A673 (cell line): ENCODE measurements around the gene MDN1. TPM values are rescaled to one million over a fixed set of nuclear protein-coding genes. Genes with fewer than 3 reads are reported as not detected.

ENCODE experiments used
- BruUV-seq: library from RNA; stranded (reverse); fragments of 400-500 nt; replicated peaks from 2 replicates; lab custom pipeline; 2021; lab: Mats Ljungman, UMichigan
- CTCF ChIA-PET: fragments of 300-600 bp; sonication (Branson Sonifier 250); formaldehyde crosslinking; loops from one replicate; lab custom pipeline; 2022; ENCODE audit warnings: antibody characterized with exemption; lab: Charles Lee
- POLR2A ChIA-PET: fragments of 300-600 bp; sonication (Branson Sonifier 250); formaldehyde crosslinking; loops from one replicate; lab custom pipeline; 2022; ENCODE audit warnings: antibody characterized with exemption; ENCODE audit not compliant: low non-redundant PET; lab: Charles Lee
- DNase-seq: peaks from one replicate; pipeline ENCODE4 v3.0.0-alpha.2; 2015; ENCODE audit warnings: low spot score
- H3K27ac ChIP-seq: fragments of 200-600 bp; sonication (generic); 2 replicates; pipeline ENCODE4 v1.5.1; 2016; ENCODE audit warnings: mixed run types, low read depth, mild to moderate bottlenecking, mixed read lengths, antibody characterized with exemption, low read length; ENCODE audit not compliant: poor library complexity, severe bottlenecking
- H3K27me3 ChIP-seq: fragments of 200-600 bp; sonication (generic); replicated peaks from 2 replicates; pipeline ENCODE4 v1.6.1; 2017; ENCODE audit warnings: mixed run types, low read depth, mild to moderate bottlenecking, mixed read lengths, antibody characterized with exemption, low read length; ENCODE audit not compliant: insufficient read depth, poor library complexity
- H3K36me3 ChIP-seq: fragments of 200-600 bp; sonication (generic); 2 replicates; pipeline ENCODE4 v1.6.1; 2016; ENCODE audit warnings: mixed run types, mild to moderate bottlenecking, mixed read lengths, antibody characterized with exemption, low read length; ENCODE audit not compliant: insufficient read depth, poor library complexity, severe bottlenecking
- H3K4me1 ChIP-seq: fragments of 200-600 bp; sonication (generic); 2 replicates; pipeline ENCODE4 v1.6.1; 2017; ENCODE audit warnings: mixed run types, mild to moderate bottlenecking, mixed read lengths, antibody characterized with exemption, low read length; ENCODE audit not compliant: insufficient read depth, poor library complexity, severe bottlenecking
- H3K4me3 ChIP-seq: fragments of 200-600 bp; sonication (generic); 2 replicates; pipeline ENCODE4 v1.5.1; 2016; ENCODE audit warnings: low read depth, mixed run types, mild to moderate bottlenecking, mixed read lengths, low read length; ENCODE audit not compliant: poor library complexity, severe bottlenecking
- H3K9me3 ChIP-seq: fragments of 200-600 bp; sonication (generic); 2 replicates; pipeline ENCODE4 v1.6.1; 2016; ENCODE audit warnings: mixed run types, low read depth, mild to moderate bottlenecking, mixed read lengths, antibody characterized with exemption, low read length; ENCODE audit not compliant: poor library complexity, severe bottlenecking
- CTCF ChIP-seq: fragments of 300-800, 200-600 bp; sonication (generic); conservative IDR thresholded peaks from 2 replicates; pipeline ENCODE4 v1.5.1; 2017; ENCODE audit warnings: low read depth, mild to moderate bottlenecking, antibody characterized with exemption, low read length, moderate library complexity, mixed read lengths
- EZH2 ChIP-seq: fragments of 200-600 bp; sonication (generic); IDR thresholded peaks from 2 replicates; pipeline ENCODE4 v1.6.1; 2017; ENCODE audit warnings: borderline replicate concordance, low read depth, mild to moderate bottlenecking, mixed read lengths, antibody characterized with exemption, low read length; ENCODE audit not compliant: poor library complexity, severe bottlenecking
- intact Hi-C: fragments of 100-400 bp; cut with micrococcal nuclease; formaldehyde crosslinking; loops from one replicate; pipeline ENCODE4 v1.10.0; 2022; ENCODE audit not compliant: unreplicated experiment
- total RNA-seq: library from RNA; stranded (reverse); gene quantifications from 2 replicates; pipeline ENCODE4 v1.2.3, GENCODE V29; 2021

MDN1 gene
- total RNA-seq, 1 experiment from 2014 or later: 64.4 TPM

- BruUV-seq: no TSS peak
- intact Hi-C loops: no loop called here
Measured at GRCh38 chr6:89781070-89782034, 38.2 kb downstream of the MDN1 start.

GRCh38 chr6:89777455-89777854, 42.1 kb downstream of the MDN1 start:
- POLR2A ChIA-PET: no interaction called here

More at GRCh38 chr6:89781070-89782034, 38.2 kb downstream of the MDN1 start:
- H3K9me3 ChIP-seq: peaks cover 4% of the 10 kb centered on the region
- ChIA-PET POLR2A (interaction anchor here (0.7 kb wide), 1 partner anchor 112 kb away, joined by 3 read pairs; no protein-coding TSS in a partner anchor), CTCF (no interaction called here)
- no peak for DNase-seq
- peaks cover 46% of the 10 kb centered on the region for H3K36me3 ChIP-seq
- TF ChIP-seq EZH2: no peak
- no peak for TF ChIP-seq CTCF
- H3K4me3 ChIP-seq: no peak overlapping the region
- H3K4me1 ChIP-seq: no peaks in the 10 kb centered on the region
- H3K27me3 ChIP-seq: no peaks in the 10 kb centered on the region
- no peak overlapping the region for H3K27ac ChIP-seq

More at GRCh38 chr6:89777455-89777854, 42.1 kb downstream of the MDN1 start:
- Histone ChIP-seq H3K9me3 (no peaks in the 10 kb centered on the region), H3K36me3 (peaks cover 20% of the 10 kb centered on the region), H3K27me3 (no peaks in the 10 kb centered on the region), H3K27ac (no peak overlapping the region), H3K4me1 (no peaks in the 10 kb centered on the region), H3K4me3 (no peak overlapping the region)
- CTCF ChIA-PET: no interaction called here
- intact Hi-C loops: no loop called here
- DNase-seq: no peak
- BruUV-seq: no TSS peak
- TF ChIP-seq CTCF (no peak), EZH2 (no peak)
